Testis (tissue), 3 donors: ENCODE measurements around the gene GPR137. TPM values are rescaled to one million over a fixed set of nuclear protein-coding genes. Genes with fewer than 3 reads are reported as not detected.

Experiments
- DNase-seq: peaks from one replicate; pipeline ENCODE4 v3.0.0-alpha.2; 2019
- H3K27ac ChIP-seq, 2 donors: fragments of 200-600 bp; sonication (generic); one replicate each; pipeline ENCODE4 v1.5.1; 2019
- H3K27me3 ChIP-seq: fragments of 200-600 bp; sonication (generic); one replicate; pipeline ENCODE4 v1.5.1; 2019
- H3K36me3 ChIP-seq: fragments of 200-600 bp; sonication (generic); one replicate; pipeline ENCODE4 v1.5.1; 2017; ENCODE audit warnings: low read depth; ENCODE audit errors: missing control alignments
- H3K4me1 ChIP-seq: fragments of 200-600 bp; sonication (generic); one replicate; pipeline ENCODE4 v1.5.1; 2019
- H3K4me3 ChIP-seq, 2 donors: fragments of 200-600 bp; sonication (generic); one replicate each; pipeline ENCODE4 v1.5.1; 2017 to 2019
- H3K9me3 ChIP-seq: fragments of 200-600 bp; sonication (generic); one replicate; pipeline ENCODE4 v1.5.1; 2017
- CTCF ChIP-seq, 3 experiments: fragments of 450-650 bp in 2 of 3; fragments of 200-600 bp in 1 of 3; sonication (generic) in 1 of 3; IDR thresholded peaks; one replicate each; pipeline ENCODE4 v1.5.1; 2016 to 2019; ENCODE audit warnings: antibody characterized with exemption in 3 of 3, mild to moderate bottlenecking in 2 of 3, moderate library complexity in 1 of 3
- POLR2A ChIP-seq: fragments of 450-650 bp; IDR thresholded peaks from one replicate; pipeline ENCODE4 v1.6.1; 2017; ENCODE audit warnings: antibody characterized with exemption, mild to moderate bottlenecking, moderate library complexity
- WGBS, 2 donors: methylation state at CpG; one replicate each; pipeline ENCODE4 v1.1.5; 2018; 5-methylcytosine and 5-hydroxymethylcytosine counted together
- intact Hi-C: fragments of 100-400 bp; cut with DNase I; formaldehyde crosslinking; loops from one replicate; pipeline ENCODE4 v1.15.1; 2023; ENCODE audit warnings: low total_unique reads
- polyA plus RNA-seq: library from polyadenylated mRNA; stranded (reverse); fragments of 350-450 nt; fragmentation: Illumina TruSeq; extraction: RNeasy Lipid Tissue Mini Kit (QIAGEN cat#74804); gene quantifications from one replicate; pipeline ENCODE4 v1.2.3, GENCODE V29; 2014; ENCODE audit warnings: low read depth, low replicate concordance; ENCODE audit not compliant: insufficient read depth
- total RNA-seq, 2 donors: library from RNA; depleted of rRNA; stranded (reverse); fragments of >200 nt; gene quantifications; one replicate each; pipeline ENCODE4 v1.2.3, GENCODE V29; 2016

The GPR137 gene
- total and polyA plus RNA-seq, 3 donors from 2014 or later = 204 to 390 (median 230) TPM

DNA sequence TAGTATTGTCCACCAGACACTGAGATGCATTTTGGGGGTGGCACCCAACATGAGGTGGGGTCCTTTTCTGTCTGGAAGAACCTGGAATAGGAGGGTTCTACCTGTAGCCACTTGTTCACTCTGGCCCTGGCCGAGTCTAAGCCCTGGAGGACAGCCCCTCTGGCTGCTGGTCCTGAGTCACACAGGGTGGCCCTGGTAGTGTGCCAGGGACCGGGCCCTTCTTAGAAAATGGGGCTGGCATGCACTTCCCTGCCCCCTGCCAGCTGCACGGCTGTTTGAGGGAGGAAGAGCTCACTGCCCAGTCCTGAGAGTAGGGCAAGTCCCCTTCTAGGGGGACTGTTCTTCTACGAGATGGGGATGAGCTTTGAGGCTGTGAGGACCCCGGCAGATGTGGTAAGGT, 32.2 kb upstream of the GPR137 start:
- no peak overlapping the region for H3K4me3 ChIP-seq
- WGBS, 2 donors = 71 to 78% methylated on average over 2 to 5 of the region's 5 CpGs
- intact Hi-C loops = no loop called here
- no peaks in the 10 kb centered on the region for H3K9me3 ChIP-seq
- DNase-seq = no peak
- no peaks in the 10 kb centered on the region for H3K36me3 ChIP-seq
- no peak for TF ChIP-seq POLR2A
- TF ChIP-seq CTCF (IDR thresholded peaks at IDR 0.05) = no peak
- no peak overlapping the region for H3K27ac ChIP-seq
- H3K27me3 ChIP-seq = no peaks in the 10 kb centered on the region
- H3K4me1 ChIP-seq = peaks cover 22% of the 10 kb centered on the region

GRCh38 chr11:64254326-64254725, 31.3 kb upstream of the GPR137 start:
- Histone ChIP-seq H3K27ac (no peak overlapping the region), H3K4me3 (no peak overlapping the region), H3K27me3 (no peaks in the 10 kb centered on the region), H3K4me1 (peaks cover 22% of the 10 kb centered on the region), H3K9me3 (no peaks in the 10 kb centered on the region), H3K36me3 (no peaks in the 10 kb centered on the region)
- 90% methylated on average over 7 of the region's 7 CpGs; no CpG with 5 or more reads in 1 of the 2 donors for WGBS, 2 donors
- no peak for DNase-seq
- TF ChIP-seq POLR2A = no peak
- no peak for TF ChIP-seq CTCF (IDR thresholded peaks at IDR 0.05)
- intact Hi-C loops = no loop called here

DNA sequence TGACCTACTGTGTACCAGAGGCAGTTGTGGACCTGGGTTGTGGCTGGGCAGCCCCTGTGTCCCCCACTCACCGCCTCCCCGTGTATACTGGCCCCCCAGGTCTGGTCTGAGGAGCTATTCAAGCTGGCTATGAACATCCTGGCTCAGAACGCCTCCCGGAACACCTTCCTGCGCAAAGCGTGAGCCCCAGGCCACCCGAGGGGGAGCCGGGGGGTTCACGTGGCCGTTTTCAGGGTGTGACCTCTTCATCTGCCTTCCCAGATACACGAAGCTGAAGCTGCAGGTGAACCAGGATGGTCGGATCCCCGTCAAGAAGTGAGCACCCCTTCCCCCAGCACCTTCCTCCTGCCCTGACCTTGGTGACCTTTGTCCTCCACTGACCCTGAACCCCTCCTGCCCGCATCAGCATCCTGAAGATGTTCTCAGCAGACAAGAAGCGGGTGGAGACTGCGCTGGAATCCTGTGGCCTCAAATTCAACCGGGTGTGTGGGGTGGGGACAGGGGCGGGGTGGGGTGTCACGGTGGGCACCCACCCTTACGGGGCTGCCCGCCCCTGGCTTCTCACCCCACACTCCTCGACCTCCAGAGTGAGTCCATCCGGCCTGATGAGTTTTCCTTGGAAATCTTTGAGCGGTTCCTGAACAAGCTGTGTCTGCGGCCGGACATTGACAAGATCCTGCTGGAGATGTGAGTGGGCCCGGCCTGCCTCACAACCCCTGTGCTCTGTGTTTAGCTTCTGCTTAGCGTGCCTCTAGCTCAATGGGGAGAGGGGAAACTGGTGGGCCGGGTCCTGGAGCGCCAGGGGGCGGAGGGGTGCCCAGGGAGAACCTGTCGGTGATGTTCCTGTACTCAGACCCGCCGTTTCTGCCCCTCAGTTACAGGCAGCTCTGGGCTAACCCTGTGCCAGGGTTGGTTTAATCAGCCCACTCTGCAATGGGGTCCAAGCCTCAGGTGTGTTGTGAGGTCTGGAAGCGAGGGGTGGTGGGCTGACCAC, 30.2 kb upstream of the GPR137 start:
- no peak for DNase-seq
- H3K4me3 ChIP-seq = no peak overlapping the region
- H3K27me3 ChIP-seq = no peaks in the 10 kb centered on the region
- TF ChIP-seq POLR2A (no peak), CTCF (IDR thresholded peaks at IDR 0.05) (no peak)
- H3K27ac ChIP-seq = no peak overlapping the region
- WGBS, 2 donors = 91 to 96% methylated on average over 9 to 35 of the region's 35 CpGs
- H3K4me1 ChIP-seq = peaks cover 19% of the 10 kb centered on the region
- intact Hi-C loops = no loop called here
- no peaks in the 10 kb centered on the region for H3K36me3 ChIP-seq
- no peaks in the 10 kb centered on the region for H3K9me3 ChIP-seq

DNA sequence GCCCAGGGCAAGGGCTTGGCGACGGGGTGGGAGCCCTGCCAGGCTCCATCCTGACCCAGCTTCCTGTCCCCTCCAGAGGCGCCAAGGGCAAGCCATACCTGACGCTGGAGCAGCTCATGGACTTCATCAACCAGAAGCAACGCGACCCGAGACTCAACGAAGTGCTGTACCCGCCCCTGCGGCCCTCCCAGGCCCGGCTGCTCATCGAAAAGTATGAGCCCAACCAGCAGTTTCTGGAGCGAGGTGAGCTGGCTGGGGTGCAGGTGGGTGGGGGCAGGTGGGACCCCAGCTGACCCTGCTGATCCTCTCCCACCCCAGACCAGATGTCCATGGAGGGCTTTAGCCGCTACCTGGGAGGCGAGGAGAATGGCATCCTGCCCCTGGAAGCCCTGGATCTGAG, 29.3 kb upstream of the GPR137 start:
- H3K27ac ChIP-seq = no peak overlapping the region
- WGBS, 2 donors = 89% methylated on average over 15 of the region's 15 CpGs; no CpG with 5 or more reads in 1 of the 2 donors
- intact Hi-C loops = no loop called here
- no peaks in the 10 kb centered on the region for H3K9me3 ChIP-seq
- H3K36me3 ChIP-seq = no peaks in the 10 kb centered on the region
- no peak for DNase-seq
- H3K4me1 ChIP-seq = peaks cover 12% of the 10 kb centered on the region
- TF ChIP-seq CTCF (IDR thresholded peaks at IDR 0.05) = no peak
- TF ChIP-seq POLR2A = no peak
- no peak overlapping the region for H3K4me3 ChIP-seq
- no peaks in the 10 kb centered on the region for H3K27me3 ChIP-seq
